Activated T-cell treated with anti-CD3 and anti-CD28 coated beads, Interleukin-2, amount 50 U/mL, for 48 hours (primary cell): ENCODE results near the gene KRT14.
"Not testable (repeated sequence)": the region's sequence is repeated elsewhere in the genome, so short reads cannot be mapped to it uniquely, and the experiment has no call there.

Experiments used
- DNase-seq, 2 experiments: peaks; one replicate each; pipeline ENCODE4 v3.0.0-alpha.2; 2020

Gene KRT14

DNA sequence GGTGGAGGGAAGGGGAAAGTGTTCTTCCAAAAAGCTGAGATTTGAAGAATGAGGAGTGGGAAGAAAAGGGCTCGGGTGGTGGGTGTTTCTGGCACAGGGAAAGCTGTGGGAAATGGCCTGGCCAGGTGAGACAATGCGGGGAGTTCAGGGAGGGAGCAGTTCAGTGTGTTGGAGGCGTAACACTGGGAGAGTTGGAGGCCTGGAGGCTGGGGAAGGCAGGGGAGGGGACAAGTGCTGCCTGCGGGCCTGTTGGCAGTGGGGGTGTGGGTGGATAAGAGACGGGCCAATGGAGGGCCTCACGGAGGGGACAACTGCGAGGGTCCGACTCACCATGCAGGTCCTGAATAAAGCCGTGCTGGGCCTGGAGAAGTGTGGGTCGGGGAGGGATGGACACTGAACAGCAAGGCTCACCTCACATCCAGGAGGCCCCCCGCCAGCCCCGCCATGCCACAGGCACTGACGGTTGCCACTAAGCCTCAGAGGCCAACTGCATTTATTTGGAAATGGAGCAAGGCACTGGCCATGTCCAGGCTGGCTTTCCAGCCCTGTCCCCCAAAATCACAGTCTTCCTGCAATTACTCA lies 40.8 kb downstream of the KRT14 start:
- no peak for DNase-seq

GRCh38 chr17:41544935-41545334 lies 41.8 kb downstream of the KRT14 start:
- no peak for DNase-seq

DNA sequence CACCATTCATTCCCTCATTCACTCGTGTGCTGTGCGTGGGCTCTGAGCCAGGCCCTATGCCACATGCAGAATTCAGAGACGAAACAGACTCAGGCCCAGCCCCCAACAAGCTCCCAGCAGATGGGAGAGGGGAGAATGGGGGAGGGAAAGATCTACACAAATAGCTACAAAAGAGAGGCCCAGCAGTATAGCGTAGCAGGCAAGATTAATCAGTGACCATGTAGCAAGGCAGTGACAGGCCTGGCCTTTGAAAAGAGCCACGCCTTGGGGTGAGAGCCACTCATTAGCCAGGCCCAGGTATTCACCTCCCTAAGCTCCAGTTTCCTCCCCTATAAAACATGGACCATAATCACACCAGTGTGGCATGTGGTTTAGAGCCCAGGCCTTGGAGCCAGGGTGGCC lies 42.2 kb downstream of the KRT14 start:
- no peak for DNase-seq

GRCh38 chr17:41542786-41543185 lies 43.9 kb downstream of the KRT14 start:
- DNase-seq = not testable (repeated sequence)

GRCh38 chr17:41542357-41542756 lies 44.3 kb downstream of the KRT14 start:
- no peak for DNase-seq

DNA sequence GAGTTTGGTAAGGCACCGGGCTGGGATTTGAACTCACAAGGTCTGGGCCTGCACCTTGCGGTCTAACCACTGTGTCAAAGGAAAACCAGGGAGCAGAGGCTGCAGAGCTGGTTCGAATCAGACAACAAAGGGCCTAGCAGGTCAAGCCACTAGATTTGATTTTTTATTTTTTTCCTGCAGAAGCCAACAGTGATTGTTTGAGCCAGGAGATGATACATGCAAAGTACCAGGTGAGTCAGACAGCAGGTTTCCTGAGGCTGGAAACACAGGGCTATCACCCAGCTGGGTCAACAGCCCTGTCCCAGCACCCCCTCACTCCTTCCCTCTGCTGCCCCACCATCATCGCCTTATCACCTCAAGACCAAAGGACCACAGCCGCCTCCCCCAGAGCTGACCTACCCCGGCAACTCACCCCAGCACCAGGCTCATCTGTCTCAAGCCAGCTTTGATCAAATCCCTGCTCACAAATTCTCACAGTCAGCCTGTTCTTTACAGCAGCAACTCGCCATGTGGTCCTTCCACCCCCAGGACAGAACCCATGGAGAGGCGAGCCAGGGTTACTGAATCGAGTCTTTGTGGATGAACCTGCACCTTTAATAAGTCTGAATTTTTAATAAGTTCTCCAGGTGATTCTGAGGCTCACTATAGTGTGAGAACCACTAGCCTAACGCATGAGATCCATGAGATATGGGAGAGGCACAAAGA lies 45.6 kb downstream of the KRT14 start:
- no peak for DNase-seq

GRCh38 chr17:41539979-41540701 lies 46.6 kb downstream of the KRT14 start:
- no peak for DNase-seq

DNA sequence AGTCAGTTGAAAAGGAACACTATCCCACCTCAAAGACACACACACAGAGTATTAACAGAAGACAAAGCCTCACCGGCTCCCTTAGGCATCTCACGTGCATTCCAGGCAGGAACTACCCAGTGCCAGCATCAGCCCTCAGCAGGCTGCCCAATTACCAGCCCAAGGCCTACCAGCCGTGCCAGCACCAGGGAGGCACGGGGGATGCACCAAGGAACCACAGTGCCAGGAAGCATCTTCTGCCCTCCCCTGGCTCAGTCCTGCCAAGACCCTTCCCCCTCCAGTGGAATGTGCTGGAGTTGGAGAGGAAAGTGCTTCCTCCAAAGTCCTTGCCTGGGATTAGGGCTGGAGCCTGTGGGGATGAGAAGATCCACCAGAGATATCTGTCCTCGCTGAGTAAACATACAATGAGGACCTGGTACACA lies 47.6 kb downstream of the KRT14 start:
- no peak for DNase-seq

- DNase-seq = no peak
Observed at GRCh38 chr17:41538565-41538991, 48.1 kb downstream of the KRT14 start.

DNA sequence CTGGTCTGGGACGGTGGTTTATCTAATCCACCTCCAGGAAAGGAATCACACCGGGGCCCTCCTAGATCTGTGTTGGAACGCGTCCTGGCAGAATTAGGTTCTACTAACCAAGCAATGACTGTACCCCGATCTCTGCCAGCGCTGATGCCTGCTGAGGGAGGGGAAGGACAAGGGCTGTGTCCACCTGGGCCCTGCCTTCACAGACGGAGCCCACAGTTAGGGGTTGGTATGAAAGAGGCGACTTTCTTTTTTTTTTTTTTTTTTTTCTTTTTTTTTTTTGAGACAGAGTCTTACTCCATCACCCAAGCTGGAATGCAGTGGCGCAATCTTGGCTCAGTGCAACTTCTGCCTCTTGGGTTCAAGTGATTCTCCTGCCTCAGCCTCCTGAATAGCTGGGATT lies 48.7 kb downstream of the KRT14 start:
- DNase-seq = no peak

DNA sequence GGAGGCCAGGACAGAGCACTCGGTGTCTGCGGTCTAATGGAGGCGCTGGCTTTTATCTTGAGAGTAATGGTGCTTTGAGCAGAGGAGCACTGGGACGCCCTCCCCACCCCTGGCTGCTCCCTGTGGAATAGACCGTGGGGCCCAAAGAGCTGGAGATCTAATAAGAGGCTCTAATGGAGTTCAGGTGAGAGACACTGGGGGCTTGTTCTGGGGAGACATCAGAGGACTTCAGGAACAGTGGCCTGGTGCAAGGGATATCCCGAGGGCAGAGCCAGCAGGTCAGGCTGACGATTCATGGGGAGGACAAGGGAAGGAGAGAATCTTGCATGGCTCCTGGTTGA lies 49.1 kb downstream of the KRT14 start:
- DNase-seq = no peak

DNA sequence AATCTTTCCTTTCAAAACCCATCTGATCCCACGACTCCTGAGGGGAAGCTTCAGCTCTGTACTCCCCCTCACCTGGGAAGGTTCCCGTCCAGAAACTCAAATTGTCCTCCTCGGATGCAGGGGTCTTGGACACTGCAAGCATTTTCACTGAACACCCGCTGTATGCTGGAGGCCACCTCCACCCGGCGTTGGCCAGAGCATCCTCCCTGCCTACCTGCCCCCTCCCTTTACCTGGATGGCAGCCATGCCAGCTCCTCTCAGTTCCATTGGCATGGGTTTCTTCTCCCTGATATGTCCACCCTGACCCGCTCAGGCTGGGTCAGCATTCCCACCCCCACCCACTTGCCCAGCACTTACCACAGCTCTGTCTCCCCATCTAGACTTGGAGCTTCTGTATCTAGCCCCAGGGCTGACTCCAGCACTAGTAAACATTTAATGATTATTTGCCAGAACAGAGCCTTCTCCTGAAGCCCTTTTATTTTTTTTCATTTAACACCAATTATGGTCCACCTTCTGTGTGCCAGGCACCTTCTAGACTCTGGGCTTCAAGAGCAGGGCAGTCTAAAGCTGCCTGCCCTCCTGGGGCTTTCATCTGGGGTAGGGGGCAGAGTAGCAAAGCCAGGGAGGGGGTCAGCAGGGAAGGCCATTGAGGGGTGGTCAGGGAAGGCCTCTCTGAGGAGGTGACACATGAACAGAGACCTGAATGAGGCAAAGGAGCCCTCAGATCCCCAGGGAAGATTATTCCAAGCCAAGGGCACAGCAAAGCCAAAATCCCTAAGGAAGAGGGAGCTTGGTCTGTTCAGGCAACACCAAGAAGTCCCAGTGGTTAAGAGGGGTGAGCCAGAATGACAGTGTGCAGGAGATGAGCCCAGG lies 49.7 kb downstream of the KRT14 start:
- DNase-seq = no peak

GRCh38 chr17:41535764-41536481 lies 50.8 kb downstream of the KRT14 start:
- no peak for DNase-seq

GRCh38 chr17:41534899-41535546 lies 51.7 kb downstream of the KRT14 start:
- DNase-seq = no peak

DNA sequence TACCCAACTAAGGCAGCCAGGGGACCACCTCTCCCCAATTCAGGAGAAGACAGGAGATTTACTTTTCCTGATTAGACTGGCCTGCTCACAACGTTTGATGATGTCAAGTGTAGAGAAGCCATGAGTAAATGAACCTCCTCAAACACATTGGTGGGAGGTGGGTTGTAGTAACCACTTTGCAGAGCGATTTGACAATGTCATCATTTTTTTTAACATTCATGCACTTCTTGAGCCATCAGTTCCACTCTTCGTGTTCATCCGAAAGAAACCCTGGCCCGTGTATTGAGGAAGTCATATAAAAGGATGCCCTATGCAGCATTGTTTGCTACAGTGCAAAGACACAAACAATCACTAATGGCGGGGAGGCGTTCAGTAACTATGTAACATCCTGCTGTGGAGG lies 53.1 kb downstream of the KRT14 start:
- DNase-seq = no peak

DNA sequence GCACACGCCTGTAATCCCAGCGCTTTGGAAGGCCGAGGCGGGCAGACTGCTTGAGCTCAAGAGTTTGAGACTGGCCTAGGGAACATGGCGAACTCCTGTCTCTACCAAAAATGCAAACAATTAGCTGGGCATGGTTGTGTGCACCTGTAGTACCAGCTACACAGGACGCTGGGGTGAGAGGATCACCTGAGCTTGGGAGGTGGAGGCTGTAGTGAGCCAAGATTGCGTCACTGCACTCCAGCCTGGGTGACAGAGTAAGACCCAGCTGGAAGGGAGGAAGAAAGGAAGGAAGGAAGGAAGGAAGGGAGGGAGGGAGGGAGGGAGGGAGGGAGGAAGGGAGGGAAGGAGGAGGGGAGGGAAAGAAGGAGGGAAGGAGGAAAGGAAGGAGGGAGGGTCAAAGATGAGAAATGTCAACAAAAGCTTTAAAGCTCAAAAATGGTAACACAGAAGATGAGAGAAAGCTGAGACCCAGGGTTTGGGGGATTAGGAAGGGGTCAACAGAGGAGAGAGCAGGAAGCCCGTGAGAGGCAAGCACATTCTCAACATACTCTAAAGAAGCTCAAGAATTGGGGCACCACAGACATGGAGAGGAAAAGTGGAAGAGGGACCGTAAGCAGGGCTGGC lies 53.6 kb downstream of the KRT14 start:
- no peak for DNase-seq
